ENCODE results near the gene SUCNR1.
A peak's percentile ranks its signal among the peaks of the same experiment; 100 is the strongest.
"Not testable (repeated sequence)": the region's sequence is repeated elsewhere in the genome, so short reads cannot be mapped to it uniquely, and the experiment has no call there.

SUCNR1 gene

DNA sequence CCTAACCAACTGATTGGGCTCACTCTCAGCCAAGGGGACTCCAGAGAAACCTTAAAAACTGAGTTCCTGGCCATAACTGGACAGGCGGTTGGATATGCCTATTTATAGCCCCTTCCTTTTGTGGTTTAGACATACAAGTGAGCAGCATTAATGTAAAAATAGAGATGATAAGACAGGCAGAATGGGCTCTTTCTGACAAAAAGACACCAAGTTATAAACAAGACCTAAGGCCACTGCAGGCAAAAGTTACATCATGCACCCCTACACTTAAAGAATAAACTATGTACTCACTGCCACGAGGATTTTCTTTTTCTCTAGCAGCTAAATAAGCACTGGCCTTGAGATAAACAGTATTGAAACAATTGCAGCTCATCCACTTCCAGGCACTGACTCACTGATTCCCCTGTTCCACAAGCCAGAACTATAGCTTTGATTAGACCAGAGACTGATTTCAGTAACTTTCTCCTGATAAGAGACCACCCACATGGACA is 30.1 kb downstream of the SUCNR1 start:
- no peak for DNase-seq

DNA sequence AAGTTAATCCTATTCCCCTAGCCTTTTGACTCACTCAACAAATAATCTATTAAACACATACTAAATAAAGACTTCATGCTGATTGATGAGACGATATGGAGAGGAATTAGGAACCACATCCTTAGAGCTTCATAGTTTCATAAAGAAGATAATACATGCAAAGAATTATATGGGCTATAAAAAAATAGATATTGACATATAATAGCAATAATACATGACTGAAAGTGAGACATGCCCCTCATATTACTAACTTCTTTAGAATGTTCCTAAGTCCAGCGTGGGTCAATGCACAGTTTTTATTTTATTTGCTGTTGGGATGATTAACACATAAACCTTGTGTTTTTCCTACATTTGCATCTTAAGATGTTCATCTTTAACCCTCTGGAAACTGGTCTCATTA is 32.2 kb downstream of the SUCNR1 start:
- DNase-seq, result no peak

DNA sequence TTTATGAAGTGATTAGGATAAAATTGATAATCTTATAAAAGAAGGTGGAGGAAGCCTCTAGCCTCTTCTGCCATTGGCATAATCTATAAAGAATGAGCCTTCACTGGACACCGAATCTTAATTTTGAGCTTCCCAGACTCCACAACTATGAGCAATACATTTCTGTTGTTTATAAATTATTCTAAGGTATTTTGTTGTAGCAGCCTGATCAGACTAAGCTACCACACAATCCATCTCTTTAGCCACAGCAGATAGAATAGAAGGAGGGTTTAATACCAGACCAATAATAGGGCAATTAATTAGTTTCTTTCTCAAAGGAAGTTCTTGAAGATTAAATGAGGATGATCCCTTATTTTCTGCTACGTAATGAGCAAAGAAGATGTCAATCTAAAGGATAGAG is 33.3 kb downstream of the SUCNR1 start:
- DNase-seq, result no peak

DNA sequence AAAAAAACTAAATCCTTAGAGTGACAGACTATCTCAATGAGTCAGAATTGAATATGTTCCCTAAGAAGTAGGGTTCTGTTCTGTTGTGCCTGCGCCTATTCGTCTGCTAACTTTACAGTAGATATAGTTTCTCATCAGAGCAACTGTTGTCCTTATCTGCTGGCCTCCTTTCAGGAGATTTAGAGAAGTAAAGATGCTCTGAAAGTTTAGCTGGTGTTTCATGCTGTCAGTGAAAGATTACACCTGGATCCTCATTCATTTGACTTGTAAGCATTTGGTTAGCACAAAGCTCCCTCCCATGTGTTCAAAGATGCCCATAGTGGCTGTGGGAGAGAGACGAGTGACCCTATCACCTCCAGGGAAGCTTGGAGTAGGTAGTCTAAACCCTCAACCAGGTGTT is 35.0 kb downstream of the SUCNR1 start:
- DNase-seq, result no peak

DNA sequence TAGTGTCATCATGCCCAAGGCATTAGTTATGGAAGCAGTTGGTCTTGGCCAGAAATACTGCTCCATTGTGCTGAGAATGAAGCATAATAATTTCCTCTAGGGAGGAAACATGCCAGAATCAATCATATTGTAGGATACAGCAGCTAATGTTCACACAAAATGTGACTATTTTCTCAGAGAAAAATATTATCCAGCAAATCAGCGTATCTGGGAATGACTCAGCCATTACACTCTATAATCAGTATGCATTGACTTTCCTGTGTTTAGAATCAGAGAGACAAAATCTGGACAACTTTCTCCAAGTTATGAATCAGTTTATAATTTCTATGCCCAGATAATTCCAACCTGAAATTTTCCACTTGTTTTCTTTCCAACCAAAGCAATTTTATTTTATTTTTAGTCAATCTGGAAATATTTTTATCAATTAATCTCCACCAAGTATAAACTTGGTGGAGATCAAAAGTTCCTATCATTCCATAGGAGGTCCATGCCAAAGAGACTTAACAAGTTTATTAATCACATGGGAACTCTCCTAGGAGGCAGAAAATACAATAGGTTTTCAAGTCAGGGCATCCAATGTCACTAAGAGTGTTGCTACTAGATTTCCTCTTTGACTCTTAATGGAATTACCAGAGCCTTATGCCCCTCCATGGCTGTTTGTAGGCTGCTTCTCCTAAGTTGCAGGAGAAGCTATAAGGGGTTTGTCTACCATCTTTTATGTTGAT is 36.4 kb downstream of the SUCNR1 start:
- no peak for DNase-seq

DNA sequence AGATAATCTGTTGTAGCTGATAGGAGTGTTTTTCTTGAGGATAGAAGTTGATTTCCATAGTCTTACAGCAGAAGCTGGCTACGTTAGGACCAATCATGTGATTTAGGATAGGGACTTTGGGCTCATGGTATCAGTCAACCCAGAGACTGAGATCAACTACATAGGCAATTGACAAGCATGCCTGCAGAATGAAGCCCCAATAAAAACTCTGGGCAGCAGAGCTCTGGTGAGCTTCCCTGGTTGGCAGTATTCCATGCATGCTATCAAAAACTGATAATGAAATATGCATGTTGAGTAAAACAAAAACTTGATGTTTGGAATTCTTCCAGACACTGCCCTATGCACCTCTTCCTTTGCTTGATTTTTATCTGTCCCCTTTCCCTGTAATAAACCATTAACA is 38.0 kb downstream of the SUCNR1 start:
- DNase-seq, result no peak

DNA sequence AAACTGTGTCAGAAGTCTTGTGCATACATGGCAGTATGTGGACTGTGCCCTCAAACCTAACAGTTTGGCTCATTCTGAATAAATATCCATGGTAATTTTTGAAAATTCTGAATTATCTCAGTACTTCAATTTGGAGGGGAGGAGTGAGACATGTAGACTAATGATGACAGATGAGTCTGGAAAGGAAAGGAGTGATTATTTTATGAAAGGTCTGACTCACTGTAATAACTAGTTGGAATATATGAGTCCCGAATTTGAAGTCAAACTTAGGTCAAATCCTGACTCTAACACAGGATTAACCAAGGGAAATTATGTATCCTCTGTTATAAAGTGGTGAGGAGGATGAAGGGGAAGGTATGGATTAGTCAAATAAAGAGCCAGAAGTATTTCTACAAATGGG is 38.6 kb downstream of the SUCNR1 start:
- no peak for DNase-seq

DNA sequence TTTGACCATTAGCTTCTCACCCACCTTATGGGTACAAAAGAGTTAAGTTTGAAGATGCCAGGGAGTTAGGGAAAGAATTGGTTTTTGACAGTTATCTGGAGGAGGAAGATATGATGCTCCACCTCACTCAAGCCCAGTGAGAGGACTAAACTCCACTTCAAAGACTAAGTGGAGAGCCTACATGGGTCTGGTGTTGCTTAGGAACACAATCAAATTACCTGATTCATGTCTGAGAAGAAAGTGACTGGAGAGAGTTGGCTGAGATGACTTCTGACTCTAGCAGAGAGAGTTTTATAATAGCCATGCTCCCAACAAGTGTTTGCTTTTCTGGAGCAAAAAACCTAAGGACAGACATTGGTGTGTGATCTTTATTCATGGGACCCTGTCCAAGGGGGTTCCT is 43.3 kb downstream of the SUCNR1 start:
- DNase-seq, result no peak

DNA sequence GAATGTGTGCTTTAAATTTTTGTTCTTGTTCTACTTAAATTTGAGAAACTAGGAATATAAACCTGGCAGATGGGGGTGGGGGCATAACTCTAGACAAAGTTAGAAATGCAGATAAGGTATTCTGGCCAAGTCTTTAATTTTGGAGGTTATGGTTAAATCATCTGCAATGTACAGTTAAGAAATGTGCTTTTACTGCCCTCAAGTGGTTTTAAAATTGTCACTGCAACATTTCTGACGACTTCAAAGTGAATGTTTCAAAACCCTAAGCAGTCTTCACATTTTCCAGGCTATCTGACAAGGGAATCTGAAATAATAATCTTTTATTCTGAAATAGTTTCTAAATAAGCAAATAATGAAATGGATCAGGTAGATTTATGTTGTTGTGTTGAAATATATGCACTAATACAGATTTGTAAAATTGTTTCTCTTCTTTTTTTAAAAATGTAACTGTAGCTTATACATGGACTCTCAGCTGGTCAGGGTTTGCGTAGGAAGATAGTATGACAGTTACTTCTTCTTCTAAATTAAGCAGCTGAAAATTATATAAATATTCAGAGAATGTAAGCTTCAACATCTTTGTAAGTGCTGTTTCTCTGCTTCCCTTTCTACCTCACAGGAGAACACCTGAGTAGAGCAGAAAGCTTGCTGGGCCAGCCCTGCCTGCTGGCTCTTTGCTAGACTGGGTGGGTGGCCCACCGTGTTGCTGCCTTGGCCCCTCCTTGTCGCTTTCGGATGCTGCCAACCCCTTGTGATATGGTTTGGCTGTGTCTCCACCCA is 45.0 kb downstream of the SUCNR1 start:
- peak; percentile 46 for DNase-seq

DNA sequence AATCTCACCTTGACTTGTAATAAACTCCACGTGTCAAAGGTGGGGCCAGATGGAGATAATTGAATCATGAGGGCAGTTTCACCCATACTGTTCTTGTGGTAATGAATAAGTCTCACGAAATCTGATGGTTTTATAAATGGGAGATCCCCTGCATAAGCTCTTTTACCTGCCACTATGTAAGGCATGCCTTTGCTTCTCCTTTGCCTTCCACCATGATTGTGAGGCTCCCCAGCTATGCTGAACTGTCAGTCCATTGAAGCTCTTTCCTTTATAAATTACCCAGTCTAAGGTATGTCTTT is 45.5 kb downstream of the SUCNR1 start:
- no peak for DNase-seq

DNA sequence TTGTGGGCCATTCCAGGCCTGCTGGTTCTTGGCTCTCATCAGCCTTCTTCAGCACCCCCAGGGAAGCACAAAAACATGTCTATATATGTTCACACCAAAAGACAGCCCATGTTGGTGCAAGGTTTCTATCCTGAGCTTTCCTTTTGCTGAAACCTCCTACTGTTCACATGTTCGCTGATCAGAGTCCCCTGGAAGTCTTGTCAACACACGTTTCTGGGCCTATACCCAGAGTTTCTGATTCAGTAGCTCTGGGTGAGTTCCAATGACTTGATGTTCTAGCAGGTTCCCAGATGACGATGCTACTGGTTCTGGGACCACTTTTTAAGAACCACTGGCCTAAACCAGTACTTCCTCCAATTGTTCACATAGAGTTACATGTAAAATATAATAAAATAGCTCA is 46.0 kb downstream of the SUCNR1 start:
- no peak for DNase-seq

DNA sequence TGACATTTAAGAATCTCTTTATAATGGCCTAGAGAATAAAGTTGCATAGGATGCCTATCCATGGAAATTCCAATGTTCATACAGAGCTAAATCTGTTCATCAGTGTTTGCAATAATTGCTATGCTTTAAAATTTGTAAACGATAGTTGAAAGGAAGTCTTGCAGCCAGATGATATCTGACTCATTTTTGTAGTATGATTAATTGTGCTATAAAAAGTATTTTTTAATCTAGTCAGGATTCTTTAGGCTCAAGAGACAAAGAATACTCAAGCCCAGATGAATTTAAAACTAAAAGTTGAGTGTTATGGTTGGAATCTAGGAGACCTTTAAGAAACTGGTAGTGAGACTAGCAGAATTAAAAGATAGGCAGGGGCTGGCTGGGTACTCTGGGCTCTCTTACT is 50.5 kb downstream of the SUCNR1 start:
- DNase-seq, result no peak

DNA sequence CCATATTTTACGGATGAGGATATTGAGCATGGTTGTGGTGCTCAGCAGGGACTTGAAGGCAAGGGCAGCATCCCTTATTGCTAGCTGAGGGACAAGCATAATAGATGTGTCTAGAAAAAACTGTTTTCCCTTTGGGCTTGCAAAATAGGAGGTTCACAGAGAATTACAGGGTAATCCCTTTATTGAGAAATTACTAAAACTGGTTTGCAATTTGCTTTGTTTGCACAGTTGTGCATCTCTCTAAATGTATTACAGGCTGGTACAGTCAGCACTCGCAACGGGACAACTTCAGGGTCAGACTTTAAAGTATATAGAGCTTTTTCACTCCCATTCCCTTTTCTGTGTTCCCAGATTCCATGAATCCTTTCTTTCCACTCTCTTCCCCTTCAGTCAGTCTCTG is 51.3 kb downstream of the SUCNR1 start:
- DNase-seq, result no peak

DNA sequence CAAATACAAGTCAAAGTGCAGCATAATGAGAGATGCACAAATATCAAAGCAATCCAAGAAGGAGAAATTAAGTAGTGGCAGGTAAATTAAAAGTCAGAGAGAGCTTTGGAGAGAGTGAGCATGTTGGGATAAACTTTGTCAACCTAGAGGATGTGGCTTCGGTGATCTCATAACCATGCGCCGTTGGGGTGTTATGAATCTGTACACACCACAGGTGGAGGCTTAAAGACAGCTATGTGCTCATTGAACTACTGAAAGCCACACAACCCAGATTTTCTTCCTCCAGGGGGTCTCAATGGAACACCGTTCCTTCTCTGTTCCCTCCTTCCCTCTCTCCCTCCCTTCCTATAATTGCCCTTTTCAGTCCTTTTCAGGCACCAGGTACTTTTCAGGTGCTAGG is 52.0 kb downstream of the SUCNR1 start:
- DNase-seq, result no peak

DNA sequence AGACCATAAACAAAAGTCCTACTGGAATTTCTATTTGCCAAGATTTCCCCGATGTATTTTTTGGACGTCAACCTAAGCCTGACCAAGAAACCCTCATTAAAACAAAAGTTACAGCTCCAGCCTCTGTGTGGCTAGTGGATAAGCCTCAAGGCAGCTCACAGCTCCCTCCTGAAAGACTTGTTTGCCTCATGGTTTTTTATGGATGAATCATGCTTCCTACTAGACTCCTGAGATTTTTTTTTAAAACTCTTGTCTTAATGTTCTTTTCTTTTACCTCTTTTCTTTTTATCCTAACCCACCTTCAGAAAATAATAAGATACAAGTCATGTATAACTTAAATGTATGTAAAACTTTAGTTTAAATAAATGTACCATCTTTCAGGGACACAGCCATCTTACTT is 52.4 kb downstream of the SUCNR1 start:
- no peak for DNase-seq

DNA sequence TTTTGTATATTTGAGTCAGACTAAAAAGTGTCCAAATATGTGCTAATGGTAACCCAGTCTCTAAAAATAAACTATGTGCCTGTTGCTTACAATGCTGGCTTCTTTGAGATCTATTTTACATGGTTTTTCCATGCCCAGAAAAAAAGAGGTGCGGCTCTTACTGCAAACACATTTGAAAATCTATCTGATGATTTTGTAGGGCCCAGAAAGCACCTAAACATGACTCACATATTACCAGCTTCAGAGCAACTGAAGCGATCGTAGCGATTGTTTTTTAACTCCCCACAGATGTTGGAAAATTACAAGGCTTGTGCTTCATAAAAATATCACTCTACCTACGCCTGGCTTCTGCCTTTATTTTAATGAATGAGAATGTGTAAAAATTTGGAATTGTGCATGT is 53.5 kb downstream of the SUCNR1 start:
- DNase-seq, result no peak

DNA sequence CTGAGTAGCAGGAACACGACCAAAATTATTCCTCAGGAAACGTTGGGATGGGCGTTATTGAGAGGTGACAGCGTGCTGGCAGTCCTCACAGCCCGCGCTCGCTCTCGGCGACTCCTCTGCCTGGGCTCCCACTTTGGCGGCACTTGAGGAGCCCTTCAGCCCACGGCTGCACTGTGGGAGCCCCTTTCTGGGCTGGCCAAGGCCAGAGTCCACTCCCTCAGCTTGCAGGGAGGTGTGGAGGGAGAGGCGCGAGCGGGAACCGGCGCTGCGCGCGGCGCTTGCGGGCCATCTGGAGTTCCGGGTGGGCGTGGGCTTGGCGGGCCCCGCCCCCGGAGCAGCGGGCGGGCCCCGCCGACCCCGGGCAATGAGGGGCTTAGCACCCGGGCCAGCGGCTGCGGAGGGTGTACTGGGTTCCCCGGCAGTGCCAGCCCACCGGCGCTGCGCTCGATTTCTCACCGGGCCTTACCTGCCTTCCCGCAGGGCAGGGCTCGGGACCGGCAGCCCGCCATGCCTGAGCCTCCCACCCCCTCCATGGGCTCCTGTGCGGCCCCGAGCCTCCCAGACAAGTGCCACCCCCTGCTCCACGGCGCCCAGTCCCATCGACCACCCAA is 54.6 kb downstream of the SUCNR1 start:
- DNase-seq, result not testable (repeated sequence)

DNA sequence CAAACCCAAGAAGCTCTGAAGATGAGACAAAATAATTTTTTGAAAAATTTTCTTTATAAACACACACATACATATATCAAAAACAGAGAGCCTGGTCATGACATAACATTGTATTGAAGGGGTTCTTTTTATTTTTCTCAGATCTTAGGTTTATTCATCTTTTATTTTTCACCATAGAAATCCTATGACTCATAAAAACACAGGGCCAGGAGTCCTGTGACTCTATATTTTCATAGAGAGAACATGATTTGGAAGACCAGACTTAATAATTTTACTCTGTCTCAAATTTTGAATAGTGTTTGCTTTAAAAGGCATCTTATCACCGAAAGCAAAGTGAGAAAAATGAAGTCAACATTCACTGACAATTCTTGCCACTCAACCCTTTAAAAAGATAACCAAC is 57.7 kb downstream of the SUCNR1 start:
- no peak for DNase-seq

DNA sequence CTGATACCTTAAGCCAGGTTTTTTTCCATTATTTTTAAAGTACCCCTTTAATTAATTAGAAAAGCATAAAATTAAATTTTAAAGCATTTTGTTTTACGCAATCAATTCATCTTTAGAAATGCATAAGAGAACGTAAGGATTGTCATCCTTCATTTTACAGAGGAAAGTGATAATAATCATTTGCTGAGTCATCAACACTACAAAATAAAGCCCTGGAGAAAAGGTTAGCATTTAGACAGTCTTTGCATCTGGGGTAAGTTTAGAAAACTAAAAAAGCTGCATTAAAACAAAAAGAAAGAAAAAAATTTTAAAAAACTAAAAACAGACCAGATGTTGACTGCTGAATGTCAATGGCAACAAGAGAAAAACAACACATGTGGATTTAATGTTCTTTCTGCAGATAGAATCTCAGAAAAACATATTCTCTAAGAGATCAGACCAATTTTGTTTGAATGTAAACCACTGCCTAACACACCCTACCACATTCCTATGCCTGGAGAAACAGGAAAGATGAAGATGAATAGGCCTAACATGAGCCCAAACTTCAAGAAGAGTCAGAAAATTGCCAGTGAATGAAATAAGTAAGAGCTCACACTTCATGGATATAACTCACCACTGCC is 59.9 kb downstream of the SUCNR1 start:
- no peak for DNase-seq
